Fibroblast of lung (primary cell): Measurements from ENCODE around the gene PALS1. TPM values are rescaled to one million over a fixed set of nuclear protein-coding genes. Genes with fewer than 3 reads are reported as not detected.
A peak's percentile ranks its signal among the peaks of the same experiment; 100 is the strongest.

Experiments used
- DNase-seq, 2 donors: peaks; one replicate each; pipeline versions ENCODE4 v3.0.0 to v3.0.0-alpha.2; 2010; ENCODE audit warnings: low read depth in 2 of 2
- H2AFZ ChIP-seq: 2 replicates; pipeline ENCODE4 v1.5.1; 2012; ENCODE audit warnings: low read length, control low read depth, inconsistent platforms
- H3K27ac ChIP-seq: 2 replicates; pipeline ENCODE4 v1.5.1; 2011; ENCODE audit warnings: low read length, control low read depth; ENCODE audit not compliant: insufficient read depth
- H3K27me3 ChIP-seq: 2 replicates; pipeline ENCODE4 v1.5.1; 2011; ENCODE audit warnings: mild to moderate bottlenecking, low read length; ENCODE audit not compliant: control insufficient read depth, insufficient read depth
- H3K36me3 ChIP-seq: 2 replicates; pipeline ENCODE4 v1.5.1; 2011; ENCODE audit warnings: low read length; ENCODE audit not compliant: control insufficient read depth, insufficient read depth
- H3K4me1 ChIP-seq: 2 replicates; pipeline ENCODE4 v1.5.1; 2011; ENCODE audit warnings: low read length; ENCODE audit not compliant: control insufficient read depth, insufficient read depth; ENCODE audit errors: extremely low read depth
- H3K4me2 ChIP-seq: 2 replicates; pipeline ENCODE4 v1.5.1; 2011; ENCODE audit warnings: low read length, control low read depth; ENCODE audit not compliant: insufficient read depth; ENCODE audit errors: extremely low read depth
- H3K4me3 ChIP-seq, 4 experiments: fragments of 200-600 bp in 1 of 4; sonication (generic) in 1 of 4; replicated peaks in 1 of 4; 2 replicates each; pipeline ENCODE4 v1.5.1; 2011 to 2016; ENCODE audit warnings: low read length in 4 of 4, low read depth in 3 of 4, mild to moderate bottlenecking in 3 of 4, control low read depth in 2 of 4, inconsistent platforms in 1 of 4, mixed read lengths in 1 of 4; ENCODE audit not compliant: insufficient read depth in 1 of 4; ENCODE audit errors: control extremely low read depth in 1 of 4
- H3K79me2 ChIP-seq: 2 replicates; pipeline ENCODE4 v1.5.1; 2012; ENCODE audit warnings: mild to moderate bottlenecking, low read length, inconsistent platforms; ENCODE audit not compliant: control insufficient read depth, insufficient read depth
- H3K9ac ChIP-seq: 2 replicates; pipeline ENCODE4 v1.5.1; 2011; ENCODE audit warnings: mild to moderate bottlenecking, low read length, control low read depth; ENCODE audit not compliant: insufficient read depth
- H3K9me3 ChIP-seq: 2 replicates; pipeline ENCODE4 v1.5.1; 2012; ENCODE audit warnings: low read depth, low read length; ENCODE audit not compliant: control insufficient read depth, insufficient read depth
- H4K20me1 ChIP-seq: 2 replicates; pipeline ENCODE4 v1.5.1; 2011; ENCODE audit warnings: low read length; ENCODE audit not compliant: control insufficient read depth, insufficient read depth; ENCODE audit errors: extremely low read depth
- EZH2 ChIP-seq: IDR thresholded peaks from 2 replicates; pipeline ENCODE4 v1.5.1; 2012; ENCODE audit warnings: low read length, control low read depth, mild to moderate bottlenecking; ENCODE audit errors: missing control alignments
- polyA plus RNA-seq, 2 donors: library from polyadenylated mRNA; depleted of rRNA in 1 of 2; stranded (reverse) in 1 of 2; unstranded in 1 of 2; fragments of >200 nt; gene quantifications; 2 replicates each; pipeline ENCODE4 v1.2.1, GENCODE V29; 2011 to 2012; ENCODE audit warnings: missing spikeins in 1 of 2
- total RNA-seq: library from RNA; depleted of rRNA; stranded (reverse); fragments of >200 nt; gene quantifications from 2 replicates; pipeline ENCODE4 v1.2.1, GENCODE V29; 2014
- TF ChIP-seq, protein P1 (sequence below), 2 donors: IDR thresholded peaks in 1 of 2; conservative IDR thresholded peaks in 1 of 2; 1 replicate in 1 of 2; 2 replicates in 1 of 2; pipeline ENCODE4 v1.5.1; 2011 to 2012; ENCODE audit warnings: low read length in 2 of 2, control low read depth in 1 of 2, inconsistent platforms in 1 of 2, low read depth in 1 of 2, mild to moderate bottlenecking in 1 of 2

PALS1 gene
- total and polyA plus RNA-seq, 2 donors (not counting 1 experiment from before 2014, with no cell fraction given): 25.6 to 32.0 TPM

DNA sequence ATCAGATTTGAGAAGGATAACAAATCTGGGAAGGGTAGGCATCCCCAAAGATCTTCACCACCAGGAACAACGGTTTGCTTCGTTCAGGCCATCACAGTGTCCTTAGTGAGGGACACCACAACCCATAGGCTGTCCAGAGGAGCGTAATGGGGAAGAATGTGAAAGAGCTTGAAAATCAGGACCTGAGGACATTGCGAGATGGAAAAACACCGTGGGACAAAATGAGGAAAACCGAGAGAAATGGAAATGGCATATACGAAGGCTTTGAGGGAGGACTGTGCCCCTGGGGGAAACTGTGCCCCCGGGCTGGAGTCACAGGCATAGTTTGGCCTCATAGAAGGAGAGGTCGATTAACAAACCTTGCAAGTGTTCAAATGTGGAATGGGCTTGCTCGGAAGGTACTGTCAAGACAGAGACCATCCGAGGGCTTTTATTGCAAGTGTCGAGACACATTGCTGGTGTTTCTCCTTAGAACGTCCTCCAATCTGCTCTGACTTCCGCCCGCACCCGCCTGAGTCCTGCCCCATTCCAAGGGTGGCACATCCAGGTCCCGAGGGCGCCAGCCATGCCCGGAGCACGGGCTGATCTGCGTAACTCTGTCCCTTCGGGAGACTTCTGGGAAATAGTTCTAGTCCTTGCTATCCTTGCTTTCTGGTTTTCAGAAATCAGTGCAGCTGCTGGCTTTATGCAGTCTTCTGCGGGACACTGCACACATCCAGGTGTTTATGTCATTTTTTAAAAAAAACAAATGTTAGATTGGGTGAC lies 885 bp upstream of the PALS1 start:
- Histone ChIP-seq H2AFZ (peak overlapping the region; percentile 78), H4K20me1 (no peaks in the 10 kb centered on the region), H3K4me3 (peak overlapping the region; percentile 46 to 77 (median 72)), H3K36me3 (no peaks in the 10 kb centered on the region), H3K27me3 (no peaks in the 10 kb centered on the region), H3K9me3 (no peaks in the 10 kb centered on the region), H3K79me2 (peaks cover 33% of the 10 kb centered on the region), H3K4me1 (peaks cover 2% of the 10 kb centered on the region), H3K9ac (peak overlapping the region; percentile 32), H3K27ac (peak overlapping the region; percentile 55), H3K4me2 (peak overlapping the region; percentile 91)
- TF ChIP-seq, protein P1, sequence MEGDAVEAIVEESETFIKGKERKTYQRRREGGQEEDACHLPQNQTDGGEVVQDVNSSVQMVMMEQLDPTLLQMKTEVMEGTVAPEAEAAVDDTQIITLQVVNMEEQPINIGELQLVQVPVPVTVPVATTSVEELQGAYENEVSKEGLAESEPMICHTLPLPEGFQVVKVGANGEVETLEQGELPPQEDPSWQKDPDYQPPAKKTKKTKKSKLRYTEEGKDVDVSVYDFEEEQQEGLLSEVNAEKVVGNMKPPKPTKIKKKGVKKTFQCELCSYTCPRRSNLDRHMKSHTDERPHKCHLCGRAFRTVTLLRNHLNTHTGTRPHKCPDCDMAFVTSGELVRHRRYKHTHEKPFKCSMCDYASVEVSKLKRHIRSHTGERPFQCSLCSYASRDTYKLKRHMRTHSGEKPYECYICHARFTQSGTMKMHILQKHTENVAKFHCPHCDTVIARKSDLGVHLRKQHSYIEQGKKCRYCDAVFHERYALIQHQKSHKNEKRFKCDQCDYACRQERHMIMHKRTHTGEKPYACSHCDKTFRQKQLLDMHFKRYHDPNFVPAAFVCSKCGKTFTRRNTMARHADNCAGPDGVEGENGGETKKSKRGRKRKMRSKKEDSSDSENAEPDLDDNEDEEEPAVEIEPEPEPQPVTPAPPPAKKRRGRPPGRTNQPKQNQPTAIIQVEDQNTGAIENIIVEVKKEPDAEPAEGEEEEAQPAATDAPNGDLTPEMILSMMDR (conservative IDR thresholded peaks at IDR 0.05 in 1 of 2, IDR thresholded peaks at IDR 0.05 in 1 of 2; ENCODE audit: low read depth in 1 of 2, low read length in 2 of 2): no peak
- TF ChIP-seq EZH2: no peak
- DNase-seq: no peak

GRCh38 chr14:67240978-67241410 lies 241 bp upstream of the PALS1 start:
- Histone ChIP-seq H3K79me2 (peaks cover 36% of the 10 kb centered on the region), H3K27ac (peak overlapping the region; percentile 85), H3K4me2 (peak overlapping the region; percentile 91), H3K4me3 (peak overlapping the region; percentile 46 to 77 (median 74)), H3K27me3 (no peaks in the 10 kb centered on the region), H2AFZ (peak overlapping the region; percentile 78), H4K20me1 (no peaks in the 10 kb centered on the region), H3K9ac (peak overlapping the region; percentile 86), H3K9me3 (no peaks in the 10 kb centered on the region), H3K4me1 (peaks cover 2% of the 10 kb centered on the region), H3K36me3 (no peaks in the 10 kb centered on the region)
- peak; percentile 95 to 97 for DNase-seq
- TF ChIP-seq, protein P1 (conservative IDR thresholded peaks at IDR 0.05 in 1 of 2, IDR thresholded peaks at IDR 0.05 in 1 of 2; ENCODE audit: low read depth in 1 of 2, low read length in 2 of 2): no peak
- TF ChIP-seq EZH2: no peak

DNA sequence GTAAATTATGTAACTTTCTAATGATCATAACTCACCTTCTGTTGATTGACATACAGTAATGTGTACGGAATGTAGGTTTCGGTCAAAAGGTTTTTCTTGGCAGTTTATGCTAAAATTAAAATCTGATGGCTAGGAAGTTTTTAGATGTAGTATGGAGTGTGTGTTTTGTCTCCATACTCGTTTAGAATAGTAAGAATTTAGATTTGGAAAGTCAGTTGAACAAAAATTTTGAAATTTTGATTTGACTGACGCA lies 859 bp downstream of the PALS1 start:
- TF ChIP-seq EZH2: no peak
- TF ChIP-seq, protein P1 (conservative IDR thresholded peaks at IDR 0.05 in 1 of 2, IDR thresholded peaks at IDR 0.05 in 1 of 2; ENCODE audit: low read depth in 1 of 2, low read length in 2 of 2): no peak
- peak overlapping the region; percentile 56 to 90 (median 74) for H3K4me3 ChIP-seq
- no peaks in the 10 kb centered on the region for H3K36me3 ChIP-seq
- no peak for DNase-seq
- peak overlapping the region; percentile 86 for H3K9ac ChIP-seq
- peaks cover 46% of the 10 kb centered on the region for H3K79me2 ChIP-seq
- peak overlapping the region; percentile 85 for H3K27ac ChIP-seq
- peaks cover 2% of the 10 kb centered on the region for H3K4me1 ChIP-seq
- peak overlapping the region; percentile 79 for H3K4me2 ChIP-seq
- no peak overlapping the region for H2AFZ ChIP-seq
- no peaks in the 10 kb centered on the region for H3K9me3 ChIP-seq
- H3K27me3 ChIP-seq: no peaks in the 10 kb centered on the region
- H4K20me1 ChIP-seq: no peaks in the 10 kb centered on the region
